ENCODE measurements around the gene ARFGAP2.

- TF ChIP-seq CTCF (IDR thresholded peaks at IDR 0.05): no peak
- no peak for TF ChIP-seq POLR2A (IDR thresholded peaks at IDR 0.05)
Observed at GRCh38 chr11:47225552-47226400, 49.1 kb upstream of the ARFGAP2 start.

Measured in esophagus squamous epithelium (tissue), 4 donors.